HepG2 (cell line): ENCODE measurements around the gene TK2. TPM values are rescaled to one million over a fixed set of nuclear protein-coding genes. Genes with fewer than 3 reads are reported as not detected.

Source experiments
- EED ChIP-seq: sonication (generic); formaldehyde crosslinking; IDR thresholded peaks from 2 replicates; pipeline ENCODE4 v1.5.0; 2020; ENCODE audit warnings: mild to moderate bottlenecking, missing genetic modification reagents
- MBD4 ChIP-seq: IDR thresholded peaks from 2 replicates; pipeline ENCODE4 v1.6.1; 2012; ENCODE audit warnings: low read length, inconsistent platforms, borderline replicate concordance
- NFATC3 ChIP-seq: sonication (generic); formaldehyde crosslinking; IDR thresholded peaks from 2 replicates; pipeline ENCODE4 v1.5.1; 2020; ENCODE audit warnings: mild to moderate bottlenecking, missing genetic modification reagents
- NFE2 ChIP-seq: sonication (generic); formaldehyde crosslinking; IDR thresholded peaks from 2 replicates; pipeline ENCODE4 v1.4.0; 2020; ENCODE audit warnings: missing genetic modification reagents
- NFKBIZ ChIP-seq: IDR thresholded peaks from 2 replicates; pipeline ENCODE4 v1.6.1; 2018; ENCODE audit warnings: missing genetic modification reagents, missing compliant biosample characterization
- PAWR ChIP-seq: sonication (generic); formaldehyde crosslinking; IDR thresholded peaks from 2 replicates; pipeline ENCODE4 v1.4.0; 2020; ENCODE audit warnings: missing genetic modification reagents, mild to moderate bottlenecking, borderline replicate concordance
- TBP ChIP-seq: sonication (generic); formaldehyde crosslinking; IDR thresholded peaks from 2 replicates; pipeline ENCODE4 v1.5.0; 2020; ENCODE audit warnings: missing genetic modification reagents
- ZFYVE20 ChIP-seq: sonication (generic); formaldehyde crosslinking; IDR thresholded peaks from 2 replicates; pipeline ENCODE4 v1.8.0; 2023; ENCODE audit warnings: low read depth, mild to moderate bottlenecking, moderate library complexity, missing genetic modification reagents, borderline replicate concordance
- ZNF160 ChIP-seq: sonication (generic); formaldehyde crosslinking; IDR thresholded peaks from 2 replicates; pipeline ENCODE4 v1.8.0; 2022; ENCODE audit warnings: mild to moderate bottlenecking, inconsistent platforms, missing genetic modification reagents
- ZNF614 ChIP-seq: IDR thresholded peaks from 2 replicates; pipeline ENCODE4 v1.6.1; 2018; ENCODE audit warnings: missing biosample characterization, missing genetic modification reagents, inconsistent platforms, borderline replicate concordance
- ZNF746 ChIP-seq: sonication (generic); formaldehyde crosslinking; IDR thresholded peaks from 2 replicates; pipeline ENCODE4 v1.8.0; 2022; ENCODE audit warnings: mild to moderate bottlenecking, missing genetic modification reagents
- ZNF776 ChIP-seq: sonication (generic); formaldehyde crosslinking; IDR thresholded peaks from 2 replicates; pipeline ENCODE4 v1.4.0; 2020; ENCODE audit warnings: mild to moderate bottlenecking, missing genetic modification reagents
- ZNF879 ChIP-seq: sonication (generic); formaldehyde crosslinking; IDR thresholded peaks from 2 replicates; pipeline ENCODE4 v1.8.1; 2023; ENCODE audit warnings: missing genetic modification reagents
- polyA plus RNA-seq, 8 experiments: library from polyadenylated mRNA; depleted of rRNA in 3 of 8; stranded (reverse) in 7 of 8; unstranded in 1 of 8; fragments of >200 nt; fragmentation: Illumina TruSeq in 4 of 8; extraction: Trizol in 4 of 8; gene quantifications; 2 replicates each; pipeline versions ENCODE4 v1.2.1 to v1.2.3, GENCODE V29; 2011 to 2016; ENCODE audit warnings: low read depth in 4 of 8, missing spikeins in 1 of 8, mixed read lengths in 1 of 8; ENCODE audit not compliant: insufficient read depth in 1 of 8
- total RNA-seq, 5 experiments: library from RNA; depleted of rRNA; stranded (reverse); fragments of >200 nt; fragmentation: Illumina TruSeq; extraction: Trizol; gene quantifications; 2 replicates each; pipeline ENCODE4 v1.2.3, GENCODE V29; 2016; ENCODE audit warnings: low read depth in 1 of 5
- TF ChIP-seq, protein P1 (sequence below): sonication (generic); formaldehyde crosslinking; IDR thresholded peaks from 2 replicates; pipeline ENCODE4 v1.8.0; 2022; ENCODE audit warnings: missing genetic modification reagents, mild to moderate bottlenecking, moderate library complexity, borderline replicate concordance
- TF ChIP-seq, protein P2 (sequence below): sonication (generic); formaldehyde crosslinking; IDR thresholded peaks from one replicate; pipeline ENCODE4 v1.5.1; 2020; ENCODE audit warnings: mild to moderate bottlenecking, missing genetic modification reagents; ENCODE audit errors: not compliant biosample characterization
- TF ChIP-seq, protein P3 (sequence below): sonication (generic); formaldehyde crosslinking; IDR thresholded peaks from 2 replicates; pipeline ENCODE4 v1.4.0; 2020; ENCODE audit warnings: missing genetic modification reagents, mild to moderate bottlenecking, borderline replicate concordance

The TK2 gene
- total and polyA plus RNA-seq, 2 of the 13 experiments (the other 11 are each of a cell fraction or from before 2014, with no cell fraction given) = 18.7 to 21.0 TPM

DNA sequence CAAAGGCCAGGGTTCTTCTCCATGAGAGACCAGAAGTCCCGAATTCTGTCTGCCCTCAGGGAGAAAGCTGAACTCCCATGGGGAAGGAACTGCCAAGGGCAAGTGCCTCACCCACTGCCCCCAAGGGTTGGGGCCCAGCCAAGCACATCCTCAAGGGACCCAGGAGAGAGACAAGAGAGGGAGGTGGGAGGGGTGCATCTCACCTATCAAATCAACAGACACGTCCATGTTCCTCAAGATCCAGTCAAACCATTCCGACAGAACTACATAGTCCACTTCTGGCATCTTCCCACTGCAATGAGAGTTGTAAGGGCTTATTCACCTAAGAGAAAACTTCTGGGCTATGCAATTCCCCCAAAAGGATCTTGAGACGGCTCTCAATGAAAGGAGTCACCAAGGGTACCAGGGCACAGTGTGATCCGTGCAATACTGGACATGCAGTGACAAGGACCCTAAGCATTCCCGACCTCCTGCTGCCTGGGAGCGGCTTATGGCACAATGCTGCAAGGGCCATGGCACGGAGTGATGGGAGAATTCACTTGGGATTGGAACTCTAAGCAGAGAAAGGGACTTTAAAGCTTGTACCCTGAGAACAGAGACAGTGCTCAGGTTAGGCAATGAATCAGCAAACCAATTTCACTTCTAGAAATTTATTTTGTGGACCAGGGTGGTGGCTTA, 32.2 kb downstream of the TK2 start (continued):
- TF ChIP-seq ZFYVE20 (CRISPR knock-in tag) = no peak
- TF ChIP-seq, protein P1, sequence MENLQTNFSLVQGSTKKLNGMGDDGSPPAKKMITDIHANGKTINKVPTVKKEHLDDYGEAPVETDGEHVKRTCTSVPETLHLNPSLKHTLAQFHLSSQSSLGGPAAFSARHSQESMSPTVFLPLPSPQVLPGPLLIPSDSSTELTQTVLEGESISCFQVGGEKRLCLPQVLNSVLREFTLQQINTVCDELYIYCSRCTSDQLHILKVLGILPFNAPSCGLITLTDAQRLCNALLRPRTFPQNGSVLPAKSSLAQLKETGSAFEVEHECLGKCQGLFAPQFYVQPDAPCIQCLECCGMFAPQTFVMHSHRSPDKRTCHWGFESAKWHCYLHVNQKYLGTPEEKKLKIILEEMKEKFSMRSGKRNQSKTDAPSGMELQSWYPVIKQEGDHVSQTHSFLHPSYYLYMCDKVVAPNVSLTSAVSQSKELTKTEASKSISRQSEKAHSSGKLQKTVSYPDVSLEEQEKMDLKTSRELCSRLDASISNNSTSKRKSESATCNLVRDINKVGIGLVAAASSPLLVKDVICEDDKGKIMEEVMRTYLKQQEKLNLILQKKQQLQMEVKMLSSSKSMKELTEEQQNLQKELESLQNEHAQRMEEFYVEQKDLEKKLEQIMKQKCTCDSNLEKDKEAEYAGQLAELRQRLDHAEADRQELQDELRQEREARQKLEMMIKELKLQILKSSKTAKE (CRISPR knock-in tag) = no peak
- TF ChIP-seq MBD4 = no peak
- peak; percentile 30; the same call in 1 of the 2 replicates for TF ChIP-seq ZNF776
- TF ChIP-seq, protein P2, sequence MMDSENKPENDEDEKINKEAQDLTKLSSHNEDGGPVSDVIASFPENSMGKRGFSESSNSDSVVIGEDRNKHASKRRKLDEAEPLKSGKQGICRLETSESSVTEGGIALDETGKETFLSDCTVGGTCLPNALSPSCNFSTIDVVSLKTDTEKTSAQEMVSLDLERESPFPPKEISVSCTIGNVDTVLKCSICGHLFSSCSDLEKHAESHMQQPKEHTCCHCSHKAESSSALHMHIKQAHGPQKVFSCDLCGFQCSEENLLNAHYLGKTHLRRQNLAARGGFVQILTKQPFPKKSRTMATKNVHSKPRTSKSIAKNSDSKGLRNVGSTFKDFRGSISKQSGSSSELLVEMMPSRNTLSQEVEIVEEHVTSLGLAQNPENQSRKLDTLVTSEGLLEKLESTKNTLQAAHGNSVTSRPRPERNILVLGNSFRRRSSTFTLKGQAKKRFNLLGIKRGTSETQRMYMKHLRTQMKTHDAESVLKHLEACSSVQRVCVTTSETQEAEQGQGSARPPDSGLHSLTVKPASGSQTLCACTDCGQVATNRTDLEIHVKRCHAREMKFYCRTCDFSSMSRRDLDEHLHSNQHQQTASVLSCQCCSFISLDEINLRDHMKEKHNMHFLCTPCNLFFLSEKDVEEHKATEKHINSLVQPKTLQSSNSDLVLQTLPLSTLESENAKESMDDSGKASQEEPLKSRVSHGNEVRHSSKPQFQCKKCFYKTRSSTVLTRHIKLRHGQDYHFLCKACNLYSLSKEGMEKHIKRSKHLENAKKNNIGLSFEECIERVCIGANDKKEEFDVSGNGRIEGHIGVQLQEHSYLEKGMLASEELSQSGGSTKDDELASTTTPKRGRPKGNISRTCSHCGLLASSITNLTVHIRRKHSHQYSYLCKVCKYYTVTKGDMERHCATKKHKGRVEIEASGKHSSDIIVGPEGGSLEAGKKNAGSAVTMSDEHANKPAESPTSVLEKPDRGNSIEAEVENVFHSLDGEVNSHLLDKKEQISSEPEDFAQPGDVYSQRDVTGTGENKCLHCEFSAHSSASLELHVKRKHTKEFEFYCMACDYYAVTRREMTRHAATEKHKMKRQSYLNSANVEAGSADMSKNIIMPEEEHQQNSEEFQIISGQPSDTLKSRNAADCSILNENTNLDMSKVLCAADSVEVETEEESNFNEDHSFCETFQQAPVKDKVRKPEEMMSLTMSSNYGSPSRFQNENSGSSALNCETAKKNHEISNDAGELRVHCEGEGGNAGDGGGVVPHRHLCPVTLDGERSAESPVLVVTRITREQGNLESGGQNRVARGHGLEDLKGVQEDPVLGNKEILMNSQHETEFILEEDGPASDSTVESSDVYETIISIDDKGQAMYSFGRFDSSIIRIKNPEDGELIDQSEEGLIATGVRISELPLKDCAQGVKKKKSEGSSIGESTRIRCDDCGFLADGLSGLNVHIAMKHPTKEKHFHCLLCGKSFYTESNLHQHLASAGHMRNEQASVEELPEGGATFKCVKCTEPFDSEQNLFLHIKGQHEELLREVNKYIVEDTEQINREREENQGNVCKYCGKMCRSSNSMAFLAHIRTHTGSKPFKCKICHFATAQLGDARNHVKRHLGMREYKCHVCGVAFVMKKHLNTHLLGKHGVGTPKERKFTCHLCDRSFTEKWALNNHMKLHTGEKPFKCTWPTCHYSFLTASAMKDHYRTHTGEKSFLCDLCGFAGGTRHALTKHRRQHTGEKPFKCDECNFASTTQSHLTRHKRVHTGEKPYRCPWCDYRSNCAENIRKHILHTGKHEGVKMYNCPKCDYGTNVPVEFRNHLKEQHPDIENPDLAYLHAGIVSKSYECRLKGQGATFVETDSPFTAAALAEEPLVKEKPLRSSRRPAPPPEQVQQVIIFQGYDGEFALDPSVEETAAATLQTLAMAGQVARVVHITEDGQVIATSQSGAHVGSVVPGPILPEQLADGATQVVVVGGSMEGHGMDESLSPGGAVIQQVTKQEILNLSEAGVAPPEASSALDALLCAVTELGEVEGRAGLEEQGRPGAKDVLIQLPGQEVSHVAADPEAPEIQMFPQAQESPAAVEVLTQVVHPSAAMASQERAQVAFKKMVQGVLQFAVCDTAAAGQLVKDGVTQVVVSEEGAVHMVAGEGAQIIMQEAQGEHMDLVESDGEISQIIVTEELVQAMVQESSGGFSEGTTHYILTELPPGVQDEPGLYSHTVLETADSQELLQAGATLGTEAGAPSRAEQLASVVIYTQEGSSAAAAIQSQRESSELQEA (CRISPR knock-in tag) = peak; percentile 38
- no peak for TF ChIP-seq EED (CRISPR knock-in tag)
- no peak for TF ChIP-seq NFKBIZ
- TF ChIP-seq TBP = peak; percentile 31; the same call in 1 of the 2 replicates
- no peak for TF ChIP-seq NFE2 (CRISPR knock-in tag)
- 0 out of 2 replicates have a peak, but pooled peaks have one; percentile 63 for TF ChIP-seq PAWR
- TF ChIP-seq, protein P3, sequence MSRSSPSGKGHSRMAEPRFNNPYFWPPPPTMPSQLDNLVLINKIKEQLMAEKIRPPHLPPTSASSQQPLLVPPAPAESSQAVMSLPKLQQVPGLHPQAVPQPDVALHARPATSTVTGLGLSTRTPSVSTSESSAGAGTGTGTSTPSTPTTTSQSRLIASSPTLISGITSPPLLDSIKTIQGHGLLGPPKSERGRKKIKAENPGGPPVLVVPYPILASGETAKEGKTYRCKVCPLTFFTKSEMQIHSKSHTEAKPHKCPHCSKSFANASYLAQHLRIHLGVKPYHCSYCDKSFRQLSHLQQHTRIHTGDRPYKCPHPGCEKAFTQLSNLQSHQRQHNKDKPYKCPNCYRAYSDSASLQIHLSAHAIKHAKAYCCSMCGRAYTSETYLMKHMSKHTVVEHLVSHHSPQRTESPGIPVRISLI (CRISPR knock-in tag) = no peak
- TF ChIP-seq ZNF614 (CRISPR knock-in tag) = no peak
- no peak for TF ChIP-seq ZNF160 (CRISPR knock-in tag)
- 0 out of 2 replicates have a peak, but pooled peaks have one; percentile 62 for TF ChIP-seq ZNF879
- 0 out of 2 replicates have a peak, but pooled peaks have one; percentile 9 for TF ChIP-seq ZNF746
- TF ChIP-seq NFATC3 (CRISPR knock-in tag) = no peak
